ENCODE measurements around the gene CDH26. TPM values are rescaled to one million over a fixed set of nuclear protein-coding genes. Genes with fewer than 3 reads are reported as not detected.

CDH26 gene
- total and polyA plus RNA-seq, 3 donors from 2014 or later = 1.7 to 3.5 (median 2.0) TPM

DNA sequence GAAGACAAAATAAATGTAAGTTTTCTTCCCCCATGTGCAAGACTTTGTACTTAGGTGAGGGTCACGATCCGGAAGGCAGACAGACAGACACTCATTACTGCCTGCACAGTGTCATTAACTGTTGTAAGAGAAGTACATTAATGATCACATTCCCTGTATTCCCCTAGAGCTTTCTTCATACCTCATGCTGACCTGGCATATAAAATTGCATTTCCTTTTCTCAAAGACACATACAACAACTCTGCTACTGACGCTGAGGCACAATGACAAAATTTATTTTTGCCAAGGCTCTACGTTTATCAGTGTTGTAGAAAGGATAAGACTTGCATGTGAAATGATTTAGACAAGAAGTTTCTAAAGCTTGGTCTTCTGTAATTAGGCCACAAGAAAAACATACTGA lies 21.8 kb upstream of the CDH26 start:
- TF ChIP-seq CTCF (IDR thresholded peaks at IDR 0.05) (no peak), POLR2A (IDR thresholded peaks at IDR 0.05) (no peak)
- H3K27ac ChIP-seq = no peak overlapping the region
- H3K9me3 ChIP-seq = no peaks in the 10 kb centered on the region
- H3K4me1 ChIP-seq = peaks cover 15% of the 10 kb centered on the region
- H3K27me3 ChIP-seq = no peaks in the 10 kb centered on the region
- H3K4me3 ChIP-seq = no peak overlapping the region
- 82 to 86% methylated on average over 4 of the region's 4 CpGs for WGBS, 2 donors
- intact Hi-C loops (cut with DNase I; ENCODE audit: low total_unique reads) = no loop called here
- DNase-seq = no peak
- no peaks in the 10 kb centered on the region for H3K36me3 ChIP-seq (ENCODE audit: low read depth, missing control alignments)

GRCh38 chr20:59937150-59937549 lies 21.1 kb upstream of the CDH26 start:
- no peaks in the 10 kb centered on the region for H3K27me3 ChIP-seq
- intact Hi-C loops (cut with DNase I; ENCODE audit: low total_unique reads) = no loop called here
- 86 to 88% methylated on average over 3 of the region's 3 CpGs for WGBS, 2 donors
- TF ChIP-seq POLR2A (IDR thresholded peaks at IDR 0.05) (no peak), CTCF (IDR thresholded peaks at IDR 0.05) (no peak)
- DNase-seq = no peak
- no peak overlapping the region for H3K4me3 ChIP-seq
- H3K4me1 ChIP-seq = peaks cover 20% of the 10 kb centered on the region
- no peak overlapping the region for H3K27ac ChIP-seq
- H3K9me3 ChIP-seq = no peaks in the 10 kb centered on the region
- no peaks in the 10 kb centered on the region for H3K36me3 ChIP-seq (ENCODE audit: low read depth, missing control alignments)

GRCh38 chr20:59938221-59938620 lies 20.0 kb upstream of the CDH26 start:
- Histone ChIP-seq H3K27me3 (no peaks in the 10 kb centered on the region), H3K27ac (no peak overlapping the region), H3K4me3 (no peak overlapping the region), H3K4me1 (peaks cover 20% of the 10 kb centered on the region), H3K36me3 (ENCODE audit: low read depth, missing control alignments) (no peaks in the 10 kb centered on the region), H3K9me3 (no peaks in the 10 kb centered on the region)
- TF ChIP-seq CTCF (IDR thresholded peaks at IDR 0.05) (no peak), POLR2A (IDR thresholded peaks at IDR 0.05) (no peak)
- no peak for DNase-seq
- 75 to 77% methylated on average over 4 of the region's 4 CpGs for WGBS, 2 donors
- intact Hi-C loops (cut with DNase I; ENCODE audit: low total_unique reads) = no loop called here

DNA sequence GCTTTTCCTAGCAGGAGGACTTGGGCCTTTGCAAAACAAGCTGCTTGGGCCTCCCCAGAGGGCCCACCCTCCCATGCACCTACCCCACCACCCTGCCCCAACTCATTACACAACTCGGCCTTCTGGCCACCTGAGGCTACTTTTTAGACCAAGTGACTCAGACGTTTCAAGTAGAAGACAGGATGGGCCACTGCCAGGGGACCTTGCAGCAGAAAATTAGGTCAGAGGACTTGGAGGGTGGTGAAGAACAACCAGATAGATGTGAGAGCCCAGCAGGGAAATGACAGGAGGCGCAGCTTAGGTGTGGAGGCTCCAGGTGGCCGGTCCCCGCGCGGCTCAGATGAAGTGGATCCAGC lies 19.5 kb upstream of the CDH26 start:
- DNase-seq = no peak
- Histone ChIP-seq H3K27me3 (no peaks in the 10 kb centered on the region), H3K4me1 (peaks cover 20% of the 10 kb centered on the region), H3K9me3 (no peaks in the 10 kb centered on the region), H3K36me3 (ENCODE audit: low read depth, missing control alignments) (no peaks in the 10 kb centered on the region), H3K27ac (peak overlapping the region in 1 of 2 donors; percentile 87), H3K4me3 (peak overlapping the region in 1 of 2 donors; percentile 70)
- TF ChIP-seq POLR2A (IDR thresholded peaks at IDR 0.05) (no peak), CTCF (IDR thresholded peaks at IDR 0.05) (no peak)
- intact Hi-C loops (cut with DNase I; ENCODE audit: low total_unique reads) = no loop called here
- WGBS, 2 donors = 49 to 56% methylated on average over 7 of the region's 7 CpGs

DNA sequence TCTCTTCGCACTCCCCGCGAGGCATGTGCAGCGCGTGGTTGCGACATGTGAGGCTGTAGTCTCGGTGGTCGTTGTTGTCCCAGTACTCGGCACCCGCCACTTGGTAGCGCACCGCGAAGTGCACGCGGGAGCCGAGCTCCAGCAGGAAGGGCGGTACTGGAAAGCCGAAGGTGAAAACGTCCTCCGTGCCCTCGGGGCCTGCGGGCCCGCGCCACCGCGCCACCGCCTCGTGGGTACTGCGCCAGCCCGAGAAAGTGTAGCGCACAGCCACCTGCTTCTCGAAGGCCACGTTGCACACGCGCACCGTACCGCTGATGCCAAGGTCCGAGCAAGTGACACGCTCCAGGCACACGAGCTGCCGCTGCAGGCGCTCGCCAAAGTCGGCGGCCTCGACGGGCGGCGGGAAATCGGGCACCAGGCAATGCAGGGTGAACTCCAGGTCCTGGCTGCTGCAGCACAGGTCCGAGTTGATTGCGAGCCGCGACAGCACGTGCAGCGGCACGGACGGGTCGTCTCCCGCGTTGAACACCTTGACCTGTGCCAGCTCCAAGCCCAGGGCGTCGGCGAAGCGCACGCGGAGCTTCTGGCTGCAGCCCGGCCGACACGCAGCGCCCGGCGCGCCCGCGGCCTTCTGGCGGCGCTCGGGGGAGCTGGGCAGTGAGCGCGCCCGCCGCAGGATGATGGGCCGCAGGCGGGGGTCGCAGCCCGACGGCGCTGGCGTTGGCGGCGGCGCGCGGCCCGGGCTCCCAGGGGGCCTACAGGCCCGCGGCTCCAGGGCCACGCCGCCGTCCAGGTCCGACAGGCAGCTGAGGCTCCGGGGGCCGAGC lies 19.0 kb upstream of the CDH26 start:
- peak; percentile 23 for DNase-seq
- Histone ChIP-seq H3K27me3 (no peaks in the 10 kb centered on the region), H3K9me3 (no peaks in the 10 kb centered on the region), H3K36me3 (ENCODE audit: low read depth, missing control alignments) (no peaks in the 10 kb centered on the region), H3K27ac (peak overlapping the region; percentile 84 to 87), H3K4me3 (peak overlapping the region; percentile 51 to 70), H3K4me1 (peaks cover 20% of the 10 kb centered on the region)
- no peak for TF ChIP-seq POLR2A (IDR thresholded peaks at IDR 0.05)
- no peak for TF ChIP-seq CTCF (IDR thresholded peaks at IDR 0.05)
- intact Hi-C loops (cut with DNase I; ENCODE audit: low total_unique reads) = no loop called here
- 62 to 63% methylated on average over 44 to 61 of the region's 104 CpGs for WGBS, 2 donors
